Loucy (cell line): ENCODE data around the gene C1QTNF1.

Source experiments
- H2AFZ ChIP-seq: fragments of 200-600 bp; sonication (generic); 2 replicates; pipeline ENCODE4 v1.6.0; 2016; ENCODE audit warnings: antibody characterized with exemption, mild to moderate bottlenecking, low read length, moderate library complexity
- H3F3A ChIP-seq: fragments of 200-600 bp; 2 replicates; pipeline ENCODE4 v1.6.0; 2016; ENCODE audit warnings: antibody characterized with exemption, low read depth, mild to moderate bottlenecking
- H3K27me3 ChIP-seq: fragments of 200-600 bp; sonication (generic); 2 replicates; pipeline ENCODE4 v1.6.1; 2014; ENCODE audit warnings: low read length, mild to moderate bottlenecking; ENCODE audit not compliant: insufficient read depth, poor library complexity, severe bottlenecking
- H3K36me3 ChIP-seq: fragments of 200-600 bp; sonication (generic); 2 replicates; pipeline ENCODE4 v1.6.1; 2016; ENCODE audit warnings: low read length; ENCODE audit not compliant: insufficient read depth
- H3K4me1 ChIP-seq: fragments of 200-600 bp; sonication (generic); 2 replicates; pipeline ENCODE4 v1.5.1; 2014; ENCODE audit warnings: low read length, mild to moderate bottlenecking; ENCODE audit not compliant: insufficient read depth, poor library complexity, severe bottlenecking
- H3K4me2 ChIP-seq: fragments of 200-600 bp; sonication (generic); 2 replicates; pipeline ENCODE4 v1.6.0; 2014; ENCODE audit warnings: antibody characterized with exemption, low read length, low read depth, mild to moderate bottlenecking; ENCODE audit not compliant: poor library complexity, severe bottlenecking
- H3K4me3 ChIP-seq: fragments of 200-600 bp; sonication (generic); 2 replicates; pipeline ENCODE4 v1.5.1; 2014; ENCODE audit warnings: low read length, mild to moderate bottlenecking, mixed read lengths; ENCODE audit not compliant: poor library complexity, severe bottlenecking
- H3K79me2 ChIP-seq: fragments of 200-600 bp; sonication (generic); 2 replicates; pipeline ENCODE4 v1.6.1; 2014; ENCODE audit warnings: low read length; ENCODE audit not compliant: insufficient read depth
- H3K9ac ChIP-seq: fragments of 200-600 bp; sonication (generic); 2 replicates; pipeline ENCODE4 v1.6.0; 2014; ENCODE audit warnings: mild to moderate bottlenecking, low read depth, low read length, moderate library complexity; ENCODE audit not compliant: poor library complexity, severe bottlenecking
- H3K9me2 ChIP-seq: fragments of 200-600 bp; sonication (generic); replicated peaks from 2 replicates; pipeline ENCODE4 v1.6.1; 2016; ENCODE audit warnings: low read depth, low read length, mixed read lengths
- H3K9me3 ChIP-seq: fragments of 200-600 bp; sonication (generic); 2 replicates; pipeline ENCODE4 v1.6.1; 2014; ENCODE audit warnings: mild to moderate bottlenecking, antibody characterized with exemption, low read length, low read depth; ENCODE audit not compliant: insufficient read depth
- H4K20me1 ChIP-seq: fragments of 200-600 bp; sonication (generic); 2 replicates; pipeline ENCODE4 v1.6.0; 2014; ENCODE audit warnings: antibody characterized with exemption, low read length, mild to moderate bottlenecking; ENCODE audit not compliant: insufficient read depth, poor library complexity, severe bottlenecking
- EZH2phosphoT487 ChIP-seq: fragments of 200-600 bp; IDR thresholded peaks from 2 replicates; pipeline ENCODE4 v1.6.1; 2018; ENCODE audit warnings: antibody characterized with exemption, mild to moderate bottlenecking, moderate library complexity, borderline replicate concordance
- TF ChIP-seq, protein P1 (sequence below): fragments of 200-600 bp; sonication (generic); conservative IDR thresholded peaks from 2 replicates; pipeline ENCODE4 v1.5.1; 2014; ENCODE audit warnings: mild to moderate bottlenecking, antibody characterized with exemption, low read length

The C1QTNF1 gene

GRCh38 chr17:79003661-79004411 is 20.1 kb upstream of the C1QTNF1 start:
- H3K4me1 ChIP-seq = peaks cover 44% of the 10 kb centered on the region
- no peaks in the 10 kb centered on the region for H3K9me3 ChIP-seq
- no peaks in the 10 kb centered on the region for H3K27me3 ChIP-seq
- no peaks in the 10 kb centered on the region for H3K9me2 ChIP-seq
- peak overlapping the region; percentile 32 for H3K4me2 ChIP-seq
- TF ChIP-seq, protein P1, sequence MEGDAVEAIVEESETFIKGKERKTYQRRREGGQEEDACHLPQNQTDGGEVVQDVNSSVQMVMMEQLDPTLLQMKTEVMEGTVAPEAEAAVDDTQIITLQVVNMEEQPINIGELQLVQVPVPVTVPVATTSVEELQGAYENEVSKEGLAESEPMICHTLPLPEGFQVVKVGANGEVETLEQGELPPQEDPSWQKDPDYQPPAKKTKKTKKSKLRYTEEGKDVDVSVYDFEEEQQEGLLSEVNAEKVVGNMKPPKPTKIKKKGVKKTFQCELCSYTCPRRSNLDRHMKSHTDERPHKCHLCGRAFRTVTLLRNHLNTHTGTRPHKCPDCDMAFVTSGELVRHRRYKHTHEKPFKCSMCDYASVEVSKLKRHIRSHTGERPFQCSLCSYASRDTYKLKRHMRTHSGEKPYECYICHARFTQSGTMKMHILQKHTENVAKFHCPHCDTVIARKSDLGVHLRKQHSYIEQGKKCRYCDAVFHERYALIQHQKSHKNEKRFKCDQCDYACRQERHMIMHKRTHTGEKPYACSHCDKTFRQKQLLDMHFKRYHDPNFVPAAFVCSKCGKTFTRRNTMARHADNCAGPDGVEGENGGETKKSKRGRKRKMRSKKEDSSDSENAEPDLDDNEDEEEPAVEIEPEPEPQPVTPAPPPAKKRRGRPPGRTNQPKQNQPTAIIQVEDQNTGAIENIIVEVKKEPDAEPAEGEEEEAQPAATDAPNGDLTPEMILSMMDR = no peak
- no peak for TF ChIP-seq EZH2phosphoT487
- H3K36me3 ChIP-seq = peaks cover 3% of the 10 kb centered on the region; the same call in 1 of the 2 replicates
- no peaks in the 10 kb centered on the region for H3F3A ChIP-seq
- no peak overlapping the region for H3K9ac ChIP-seq
- H4K20me1 ChIP-seq = peaks cover 63% of the 10 kb centered on the region
- peaks cover 88% of the 10 kb centered on the region for H3K79me2 ChIP-seq
- H3K4me3 ChIP-seq = no peak overlapping the region
- H2AFZ ChIP-seq = no peak overlapping the region

DNA sequence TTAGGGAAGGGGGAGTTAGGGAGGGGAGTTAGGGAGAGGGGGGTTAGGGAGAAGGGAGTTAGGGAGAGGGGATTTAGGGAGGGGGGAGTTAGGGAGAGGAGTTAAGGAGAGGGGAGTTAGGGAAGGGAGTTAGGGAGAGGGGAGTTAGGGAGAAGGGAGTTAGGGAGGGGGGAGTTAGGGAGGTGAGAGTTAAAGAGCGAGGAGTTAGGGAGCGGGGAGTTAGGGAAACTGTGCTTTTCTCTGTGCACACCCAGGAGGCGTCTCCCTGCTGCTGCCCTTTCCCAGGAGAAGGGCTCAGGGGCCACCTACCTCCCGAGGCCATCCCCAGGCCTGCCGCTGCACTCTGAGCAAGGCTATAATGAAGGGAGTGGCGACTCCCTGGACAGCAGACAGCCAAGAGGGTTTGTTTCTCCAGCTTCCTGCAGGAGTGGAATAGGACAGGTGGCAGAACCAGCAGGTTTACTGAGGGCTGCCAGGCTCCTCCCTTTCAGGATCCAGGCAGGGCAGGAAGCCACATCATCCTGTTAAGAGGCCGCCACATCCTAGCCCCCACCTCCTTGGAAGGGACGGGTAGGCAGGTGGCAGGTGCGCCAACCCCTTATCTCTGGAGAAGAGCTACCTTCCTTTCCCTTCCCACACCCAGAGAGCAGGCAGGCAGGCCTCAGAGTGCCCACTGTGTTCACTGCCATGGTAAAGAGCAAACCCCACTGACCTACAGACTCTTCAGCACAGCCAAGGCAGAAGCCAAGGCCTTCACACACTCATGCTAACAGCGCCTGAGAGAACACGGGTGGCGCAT is 18.7 kb upstream of the C1QTNF1 start:
- H3K27me3 ChIP-seq = no peaks in the 10 kb centered on the region
- peaks cover 64% of the 10 kb centered on the region for H4K20me1 ChIP-seq

GRCh38 chr17:79006046-79006445 is 17.9 kb upstream of the C1QTNF1 start:
- H3K79me2 ChIP-seq = peaks cover 76% of the 10 kb centered on the region
- H2AFZ ChIP-seq = no peak overlapping the region
- peak overlapping the region; percentile 95 for H3K4me3 ChIP-seq
- H4K20me1 ChIP-seq = peaks cover 58% of the 10 kb centered on the region
- peaks cover 48% of the 10 kb centered on the region for H3K4me1 ChIP-seq
- TF ChIP-seq EZH2phosphoT487 = no peak
- TF ChIP-seq, protein P1 = no peak
- no peaks in the 10 kb centered on the region for H3F3A ChIP-seq
- no peaks in the 10 kb centered on the region for H3K36me3 ChIP-seq
- no peaks in the 10 kb centered on the region for H3K9me2 ChIP-seq
- no peaks in the 10 kb centered on the region for H3K27me3 ChIP-seq
- no peaks in the 10 kb centered on the region for H3K9me3 ChIP-seq
- H3K9ac ChIP-seq = peak overlapping the region; percentile 58
- peak overlapping the region; percentile 97 for H3K4me2 ChIP-seq

More for the DNA sequence above, 18.7 kb upstream of the C1QTNF1 start:
- H3K4me3 ChIP-seq = peak overlapping the region; percentile 95
- H3K36me3 ChIP-seq = no peaks in the 10 kb centered on the region
- H3F3A ChIP-seq = no peaks in the 10 kb centered on the region
- no peak overlapping the region for H2AFZ ChIP-seq
- no peaks in the 10 kb centered on the region for H3K9me2 ChIP-seq
- peaks cover 48% of the 10 kb centered on the region for H3K4me1 ChIP-seq
- H3K9me3 ChIP-seq = no peaks in the 10 kb centered on the region
- TF ChIP-seq EZH2phosphoT487 = no peak
- TF ChIP-seq, protein P1 = no peak
- H3K4me2 ChIP-seq = peak overlapping the region; percentile 97
- peak overlapping the region; percentile 58 for H3K9ac ChIP-seq
- H3K79me2 ChIP-seq = peaks cover 84% of the 10 kb centered on the region
